Esophagus squamous epithelium (tissue), 5 donors: ENCODE data around the gene ATP23. TPM values are rescaled to one million over a fixed set of nuclear protein-coding genes. Genes with fewer than 3 reads are reported as not detected.

Source experiments
- DNase-seq: peaks from one replicate; lab custom pipeline; 2025; lab: John Stamatoyannopoulos, UW
- H3K27ac ChIP-seq, 4 donors: fragments of 200-600 bp; sonication (generic); one replicate each; pipeline ENCODE4 v1.5.1; 2016 to 2019; ENCODE audit warnings: mild to moderate bottlenecking in 1 of 4
- H3K27me3 ChIP-seq, 4 donors: fragments of 200-600 bp; sonication (generic); 1 replicate in 3 of 4; 2 replicates in 1 of 4; pipeline versions ENCODE4 v1.5.1 to v1.6.0; 2017 to 2021; ENCODE audit warnings: antibody characterized with exemption in 1 of 4
- H3K36me3 ChIP-seq, 3 donors: fragments of 200-600 bp; sonication (generic); one replicate each; pipeline ENCODE4 v1.5.1; 2016 to 2019
- H3K4me1 ChIP-seq, 3 donors: fragments of 200-600 bp; sonication (generic); one replicate each; pipeline ENCODE4 v1.5.1; 2017 to 2019
- H3K4me3 ChIP-seq, 4 donors: fragments of 200-600 bp; sonication (generic); 1 replicate in 3 of 4; 2 replicates in 1 of 4; pipeline ENCODE4 v1.5.1; 2016 to 2019; ENCODE audit warnings: mild to moderate bottlenecking in 2 of 4, moderate library complexity in 1 of 4
- H3K9me3 ChIP-seq, 3 donors: fragments of 200-600 bp; sonication (generic); one replicate each; pipeline ENCODE4 v1.5.1; 2016 to 2019
- CTCF ChIP-seq, 6 experiments: fragments of 450-650 bp in 4 of 6; fragments of 200-600 bp in 2 of 6; sonication (generic) in 2 of 6; IDR thresholded peaks; one replicate each; pipeline ENCODE4 v1.5.1; 2016 to 2019; ENCODE audit warnings: antibody characterized with exemption in 6 of 6, mild to moderate bottlenecking in 4 of 6, moderate library complexity in 4 of 6
- POLR2A ChIP-seq, 4 donors: fragments of 450-650 bp; IDR thresholded peaks; one replicate each; pipeline ENCODE4 v1.6.1; 2017; ENCODE audit warnings: antibody characterized with exemption in 4 of 4, mild to moderate bottlenecking in 4 of 4, moderate library complexity in 3 of 4
- WGBS, 2 donors: methylation state at CpG; one replicate each; pipeline ENCODE4 v1.1.5; 2018; 5-methylcytosine and 5-hydroxymethylcytosine counted together
- intact Hi-C: fragments of 100-400 bp; cut with DNase I; formaldehyde crosslinking; loops from one replicate; pipeline ENCODE4 v1.15.0; 2022
- total RNA-seq, 4 donors: library from RNA; depleted of rRNA; stranded (reverse); fragments of >200 nt; gene quantifications; one replicate each; pipeline ENCODE4 v1.1.0, GENCODE V29; 2016
- donor health status: DM: yes; HTN: yes; CAD: no.

Gene ATP23
- total RNA-seq, 4 donors from 2014 or later, result 2.0 to 17.9 (median 8.6) TPM

DNA sequence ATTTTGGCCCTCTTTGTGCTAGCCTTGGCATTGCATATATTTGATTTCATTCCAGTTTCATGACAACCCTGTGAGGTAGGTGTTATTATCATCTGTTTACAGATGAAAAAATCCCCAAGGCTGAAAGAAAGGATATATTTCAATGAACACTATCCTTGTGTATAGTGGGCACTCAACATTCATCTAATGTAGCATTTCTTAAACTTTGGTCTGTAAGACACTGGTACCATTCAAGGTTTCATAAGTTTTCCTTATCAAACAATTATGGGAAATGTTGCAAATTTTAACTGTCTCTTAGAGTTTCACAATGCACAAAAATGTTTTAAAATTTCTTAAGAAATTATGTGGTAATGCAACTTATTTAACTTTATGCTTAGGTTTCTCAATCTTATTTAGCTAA is 44.3 kb downstream of the ATP23 start:
- no peak for TF ChIP-seq CTCF (IDR thresholded peaks at IDR 0.05)
- TF ChIP-seq POLR2A (IDR thresholded peaks at IDR 0.05), result no peak
- DNase-seq, result no peak
- H3K9me3 ChIP-seq, result no peaks in the 10 kb centered on the region
- H3K27me3 ChIP-seq, result no peaks in the 10 kb centered on the region
- intact Hi-C loops, result loop anchor here (10.0 kb wide), 2 partner anchors 549 to 1169 kb away; no protein-coding TSS in a partner anchor
- H3K4me3 ChIP-seq, result no peak overlapping the region
- peaks cover 0 to 13% (median 5%) of the 10 kb centered on the region in 3 donors for H3K4me1 ChIP-seq
- no peak overlapping the region for H3K27ac ChIP-seq
- no peaks in the 10 kb centered on the region for H3K36me3 ChIP-seq

- DNase-seq, result no peak
- Histone ChIP-seq H3K4me3 (no peak overlapping the region), H3K27ac (no peak overlapping the region), H3K36me3 (no peaks in the 10 kb centered on the region), H3K9me3 (no peaks in the 10 kb centered on the region), H3K4me1 (peaks cover 0 to 22% (median 0%) of the 10 kb centered on the region in 3 donors), H3K27me3 (no peaks in the 10 kb centered on the region)
- TF ChIP-seq CTCF (IDR thresholded peaks at IDR 0.05) (no peak), POLR2A (IDR thresholded peaks at IDR 0.05) (no peak)
- intact Hi-C loops, result loop anchor here (10.0 kb wide), 2 partner anchors 545 to 1165 kb away; no protein-coding TSS in a partner anchor
Measured at GRCh38 chr12:57989838-57990237, 48.5 kb downstream of the ATP23 start.

DNA sequence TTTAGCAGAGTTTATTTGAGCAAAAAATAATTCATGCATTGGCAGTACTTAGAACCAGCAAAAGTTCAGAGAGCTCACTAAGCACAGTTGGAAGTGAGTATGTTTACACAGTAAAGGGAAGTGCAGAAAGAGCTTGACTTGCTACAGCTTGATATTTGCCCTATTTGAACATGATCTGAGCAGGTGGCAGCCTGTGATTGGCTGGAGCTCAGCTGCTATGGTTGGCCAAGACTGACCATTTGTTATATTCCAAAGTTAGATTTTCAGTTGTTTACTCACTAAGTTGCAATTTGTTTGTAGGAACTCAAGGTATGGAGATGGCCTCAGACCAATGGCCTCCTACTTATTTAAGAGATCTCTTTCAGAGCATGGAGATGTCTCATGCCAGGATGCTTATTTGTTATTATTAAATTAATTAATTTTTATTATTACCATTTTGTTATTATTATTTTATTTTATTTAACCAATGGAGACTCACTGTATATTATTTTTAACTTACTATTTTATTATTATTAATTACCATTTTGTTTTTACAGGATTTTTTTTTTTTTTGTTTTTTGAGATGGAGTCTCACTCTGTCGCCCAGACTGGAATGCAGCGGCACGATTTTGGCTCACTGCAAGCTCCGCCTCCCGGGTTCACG is 49.0 kb downstream of the ATP23 start:
- H3K27ac ChIP-seq, result no peak overlapping the region
- no peaks in the 10 kb centered on the region for H3K9me3 ChIP-seq
- H3K4me1 ChIP-seq, result peaks cover 0 to 22% (median 0%) of the 10 kb centered on the region in 3 donors
- DNase-seq, result no peak
- no peak overlapping the region for H3K4me3 ChIP-seq
- TF ChIP-seq CTCF (IDR thresholded peaks at IDR 0.05), result no peak
- no peak for TF ChIP-seq POLR2A (IDR thresholded peaks at IDR 0.05)
- H3K36me3 ChIP-seq, result no peaks in the 10 kb centered on the region
- intact Hi-C loops, result no loop called here
- no peaks in the 10 kb centered on the region for H3K27me3 ChIP-seq
- WGBS, 2 donors, result 96 to 98% methylated on average over 6 of the region's 6 CpGs

- Histone ChIP-seq H3K4me3 (no peak overlapping the region), H3K9me3 (peaks cover 0 to 14% (median 14%) of the 10 kb centered on the region in 3 donors), H3K4me1 (peaks cover 0 to 22% (median 0%) of the 10 kb centered on the region in 3 donors), H3K27me3 (no peaks in the 10 kb centered on the region), H3K36me3 (no peaks in the 10 kb centered on the region), H3K27ac (no peak overlapping the region)
- intact Hi-C loops, result no loop called here
- no peak for DNase-seq
- TF ChIP-seq POLR2A (IDR thresholded peaks at IDR 0.05) (no peak), CTCF (IDR thresholded peaks at IDR 0.05) (no peak)
- 56 to 66% methylated on average over 2 of the region's 2 CpGs for WGBS, 2 donors
Measured at GRCh38 chr12:57992001-57992400, 50.6 kb downstream of the ATP23 start.

DNA sequence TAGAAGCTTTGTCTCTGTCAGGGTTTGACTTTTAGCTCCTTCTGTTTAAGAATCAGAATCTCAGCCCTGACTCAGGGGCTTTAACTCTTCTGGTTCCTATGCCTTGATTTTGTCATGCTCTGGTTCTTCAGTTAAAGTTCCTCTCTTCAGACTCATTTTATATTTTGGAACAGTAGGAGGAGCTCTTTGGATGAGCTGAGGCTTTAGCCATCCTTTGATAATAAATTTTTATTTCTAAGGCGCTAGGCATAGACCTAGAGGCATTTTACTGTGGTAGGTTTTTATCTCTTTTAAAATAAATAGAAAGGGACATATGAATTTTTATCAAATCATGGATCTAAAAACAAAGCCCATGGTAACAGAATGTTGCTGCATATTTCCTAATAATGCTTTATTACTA is 51.7 kb downstream of the ATP23 start:
- Histone ChIP-seq H3K4me3 (no peak overlapping the region), H3K36me3 (no peaks in the 10 kb centered on the region), H3K9me3 (peaks cover 0 to 24% (median 24%) of the 10 kb centered on the region in 3 donors), H3K27me3 (no peaks in the 10 kb centered on the region), H3K27ac (peak overlapping the region in 1 of 4 donors; percentile 27), H3K4me1 (peaks cover 0 to 22% (median 0%) of the 10 kb centered on the region in 3 donors)
- no peak for TF ChIP-seq POLR2A (IDR thresholded peaks at IDR 0.05)
- TF ChIP-seq CTCF (IDR thresholded peaks at IDR 0.05), result peak in 3 of 6 experiments; percentile 6 to 43 (median 18)
- 50 to 58% methylated on average over 1 of the region's 1 CpG for WGBS, 2 donors
- intact Hi-C loops, result no loop called here
- DNase-seq, result no peak
